ENCODE data around the gene AGPAT4.

Gene AGPAT4

GRCh38 chr6:161244725-161245124 lies 29.1 kb downstream of the AGPAT4 start:
- no peak for DNase-seq (ENCODE audit: low read depth)
- TF ChIP-seq, protein P1, sequence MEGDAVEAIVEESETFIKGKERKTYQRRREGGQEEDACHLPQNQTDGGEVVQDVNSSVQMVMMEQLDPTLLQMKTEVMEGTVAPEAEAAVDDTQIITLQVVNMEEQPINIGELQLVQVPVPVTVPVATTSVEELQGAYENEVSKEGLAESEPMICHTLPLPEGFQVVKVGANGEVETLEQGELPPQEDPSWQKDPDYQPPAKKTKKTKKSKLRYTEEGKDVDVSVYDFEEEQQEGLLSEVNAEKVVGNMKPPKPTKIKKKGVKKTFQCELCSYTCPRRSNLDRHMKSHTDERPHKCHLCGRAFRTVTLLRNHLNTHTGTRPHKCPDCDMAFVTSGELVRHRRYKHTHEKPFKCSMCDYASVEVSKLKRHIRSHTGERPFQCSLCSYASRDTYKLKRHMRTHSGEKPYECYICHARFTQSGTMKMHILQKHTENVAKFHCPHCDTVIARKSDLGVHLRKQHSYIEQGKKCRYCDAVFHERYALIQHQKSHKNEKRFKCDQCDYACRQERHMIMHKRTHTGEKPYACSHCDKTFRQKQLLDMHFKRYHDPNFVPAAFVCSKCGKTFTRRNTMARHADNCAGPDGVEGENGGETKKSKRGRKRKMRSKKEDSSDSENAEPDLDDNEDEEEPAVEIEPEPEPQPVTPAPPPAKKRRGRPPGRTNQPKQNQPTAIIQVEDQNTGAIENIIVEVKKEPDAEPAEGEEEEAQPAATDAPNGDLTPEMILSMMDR (IDR thresholded peaks at IDR 0.05; ENCODE audit: insufficient read depth, low read depth, low read length, missing control alignments), result no peak
- H3K4me3 ChIP-seq (ENCODE audit: low read length), result no peak overlapping the region

- TF ChIP-seq, protein P1 (IDR thresholded peaks at IDR 0.05; ENCODE audit: insufficient read depth, low read depth, low read length, missing control alignments), result no peak
- H3K4me3 ChIP-seq (ENCODE audit: low read length), result no peak overlapping the region
- DNase-seq (ENCODE audit: low read depth), result peak; percentile 24
Measured at GRCh38 chr6:161242779-161243693, 30.8 kb downstream of the AGPAT4 start.

DNA sequence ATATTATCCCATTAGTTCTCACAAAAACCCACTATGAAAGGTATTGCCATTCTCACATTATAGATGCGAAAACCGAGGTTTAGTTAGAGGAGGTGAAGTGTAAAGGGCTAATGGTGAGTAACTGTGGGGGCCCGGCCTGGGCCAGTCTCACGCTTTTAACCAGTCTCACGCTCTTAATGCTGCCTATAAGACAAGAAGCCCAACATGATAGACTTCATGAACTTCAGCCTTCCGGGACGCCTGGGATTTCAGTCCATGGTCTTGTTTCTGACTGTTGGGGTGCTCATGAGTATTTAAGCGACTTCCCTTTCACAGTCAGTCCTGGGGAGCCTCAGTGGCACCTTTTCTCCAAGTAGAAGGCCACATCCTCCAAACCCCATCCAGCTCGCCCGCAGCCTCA lies 31.7 kb downstream of the AGPAT4 start:
- H3K4me3 ChIP-seq (ENCODE audit: low read length), result no peak overlapping the region
- TF ChIP-seq, protein P1 (IDR thresholded peaks at IDR 0.05; ENCODE audit: insufficient read depth, low read depth, low read length, missing control alignments), result no peak
- DNase-seq (ENCODE audit: low read depth), result no peak

DNA sequence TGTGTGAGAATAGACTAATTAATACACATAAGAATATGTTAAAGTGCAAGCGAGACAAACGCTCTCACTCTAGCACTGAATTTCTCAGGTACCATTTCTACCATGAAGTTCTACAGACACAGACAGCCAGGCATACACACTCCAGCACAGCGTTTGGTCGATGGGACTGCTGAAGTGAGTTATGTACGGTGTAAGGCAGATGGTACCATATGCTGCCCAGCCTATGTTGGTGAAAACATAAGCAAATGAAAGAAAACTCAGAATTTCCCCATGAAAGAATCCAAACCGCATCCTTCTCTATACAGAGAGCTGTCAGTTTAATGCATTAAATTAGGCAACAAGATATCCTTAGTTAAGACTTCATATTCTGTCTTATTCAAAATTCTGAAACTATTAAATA lies 34.9 kb downstream of the AGPAT4 start:
- TF ChIP-seq, protein P1 (IDR thresholded peaks at IDR 0.05; ENCODE audit: insufficient read depth, low read depth, low read length, missing control alignments), result no peak
- no peak for DNase-seq (ENCODE audit: low read depth)
- H3K4me3 ChIP-seq (ENCODE audit: low read length), result no peak overlapping the region

GRCh38 chr6:161238500-161238899 lies 35.4 kb downstream of the AGPAT4 start:
- TF ChIP-seq, protein P1 (IDR thresholded peaks at IDR 0.05; ENCODE audit: insufficient read depth, low read depth, low read length, missing control alignments), result no peak
- DNase-seq (ENCODE audit: low read depth), result peak; percentile 17

GRCh38 chr6:161238081-161238480 lies 35.8 kb downstream of the AGPAT4 start:
- DNase-seq (ENCODE audit: low read depth), result no peak
- no peak overlapping the region for H3K4me3 ChIP-seq (ENCODE audit: low read length)
- TF ChIP-seq, protein P1 (IDR thresholded peaks at IDR 0.05; ENCODE audit: insufficient read depth, low read depth, low read length, missing control alignments), result no peak

More at GRCh38 chr6:161238500-161238899, 35.4 kb downstream of the AGPAT4 start:
- H3K4me3 ChIP-seq (ENCODE audit: low read length), result no peak overlapping the region
